Measurements from ENCODE around the gene MRTFB.

- no peak for TF ChIP-seq CTCF (IDR thresholded peaks at IDR 0.05)
- TF ChIP-seq POLR2A (IDR thresholded peaks at IDR 0.05), result no peak
These were observed 46.8 kb upstream of the MRTFB start for GRCh38 chr16:14024283-14024682.
